Measurements from ENCODE around the gene UNC13C.

GRCh38 chr15:54564166-54564565 is 585.9 kb downstream of the UNC13C start:
- TF ChIP-seq ELF1 (IDR thresholded peaks at IDR 0.05; ENCODE audit: borderline replicate concordance, low read depth) (no peak), SP1 (IDR thresholded peaks at IDR 0.05; ENCODE audit: low read depth) (no peak), REST (IDR thresholded peaks at IDR 0.05; ENCODE audit: low read depth) (no peak), CTCF (IDR thresholded peaks at IDR 0.05 in 2 of 3, conservative IDR thresholded peaks at IDR 0.05 in 1 of 3; ENCODE audit: borderline replicate concordance in 1 of 3, insufficient read depth in 1 of 3, low read depth in 2 of 3, low read length in 2 of 3) (no peak), EZH2 (IDR thresholded peaks at IDR 0.05) (no peak), MAX (IDR thresholded peaks at IDR 0.05) (no peak), YY1 (IDR thresholded peaks at IDR 0.05; ENCODE audit: extremely low read depth, insufficient replicate concordance, low read depth, low read length) (no peak), CEBPB (IDR thresholded peaks at IDR 0.05; ENCODE audit: low read depth) (no peak), RAD21 (IDR thresholded peaks at IDR 0.05; ENCODE audit: low read depth) (no peak), TCF7L2 (IDR thresholded peaks at IDR 0.05; ENCODE audit: borderline replicate concordance, extremely low read depth, insufficient read depth, insufficient read length) (no peak)

Data from HCT116 (cell line).